H1 (cell line): Measurements from ENCODE around the gene ADAMTS14. TPM values are rescaled to one million over a fixed set of nuclear protein-coding genes. Genes with fewer than 3 reads are reported as not detected.

Source experiments
- CTCF ChIA-PET: fragments of 300-600 bp; sonication (Branson Sonifier 250); formaldehyde crosslinking; loops from one replicate; lab custom pipeline; 2021; ENCODE audit not compliant: partially characterized antibody; lab: Charles Lee
- POLR2A ChIA-PET: fragments of 300-600 bp; sonication (Branson Sonifier 250); formaldehyde crosslinking; loops from one replicate; lab custom pipeline; 2021; ENCODE audit warnings: inconsistent platforms; ENCODE audit not compliant: partially characterized antibody; lab: Charles Lee
- DNase-seq, 2 experiments: peaks; one replicate each; pipeline versions ENCODE4 v3.0.0 to v3.0.0-alpha.2; 2010 to 2022; ENCODE audit warnings: low spot score in 2 of 2, low read depth in 1 of 2, mixed read lengths in 1 of 2
- FAIRE-seq: peaks from 2 replicates; lab custom pipeline; 2011; peaks lifted over from hg19 to GRCh38; lab: Jason Lieb, UNC
- H2AFZ ChIP-seq: 2 replicates; pipeline ENCODE4 v1.8.1; 2012; ENCODE audit warnings: low read length, inconsistent platforms
- H2AK5ac ChIP-seq: 2 replicates; pipeline ENCODE4 v1.6.1; 2013; ENCODE audit warnings: low read depth, low read length
- H2BK120ac ChIP-seq: replicated peaks from 2 replicates; pipeline ENCODE3; 2013; ENCODE audit warnings: low read depth, low read length, inconsistent platforms
- H2BK12ac ChIP-seq: 2 replicates; pipeline ENCODE4 v1.6.1; 2013; ENCODE audit warnings: low read depth, low read length
- H2BK15ac ChIP-seq: 2 replicates; pipeline ENCODE4 v1.6.1; 2013; ENCODE audit warnings: low read length
- H2BK20ac ChIP-seq: 2 replicates; pipeline ENCODE4 v1.6.1; 2013; ENCODE audit warnings: low read length
- H2BK5ac ChIP-seq: 2 replicates; pipeline ENCODE4 v1.6.1; 2013; ENCODE audit warnings: low read depth, low read length
- H3K14ac ChIP-seq: 2 replicates; pipeline ENCODE4 v1.6.1; 2013; ENCODE audit warnings: inconsistent platforms; ENCODE audit not compliant: insufficient read length
- H3K18ac ChIP-seq: 2 replicates; pipeline ENCODE4 v1.6.1; 2013; ENCODE audit warnings: low read length; ENCODE audit errors: extremely low read depth
- H3K23ac ChIP-seq: 2 replicates; pipeline ENCODE4 v1.6.1; 2013; ENCODE audit warnings: inconsistent platforms; ENCODE audit not compliant: insufficient read length
- H3K23me2 ChIP-seq: 2 replicates; pipeline ENCODE4 v1.6.1; 2013; ENCODE audit warnings: low read depth, low read length
- H3K27ac ChIP-seq: 2 replicates; pipeline ENCODE4 v1.6.1; 2011; ENCODE audit warnings: low read depth, low read length, inconsistent platforms
- H3K27me3 ChIP-seq, 4 experiments: replicated peaks in 1 of 4; 1 replicate in 1 of 4; 2 replicates in 3 of 4; pipeline versions ENCODE4 v1.6.1 to v1.8.1; 2011 to 2013; ENCODE audit warnings: low read length in 3 of 4, mild to moderate bottlenecking in 3 of 4, inconsistent platforms in 2 of 4, mixed read lengths in 2 of 4, moderate library complexity in 1 of 4; ENCODE audit not compliant: control insufficient read depth in 3 of 4, insufficient read depth in 3 of 4; ENCODE audit errors: extremely low read depth in 1 of 4
- H3K36me3 ChIP-seq, 4 experiments: 2 replicates each; pipeline versions ENCODE4 v1.6.1 to v1.8.1; 2011 to 2013; ENCODE audit warnings: mild to moderate bottlenecking in 4 of 4, low read length in 3 of 4, moderate library complexity in 2 of 4, control low read depth in 1 of 4, inconsistent platforms in 1 of 4; ENCODE audit not compliant: insufficient read depth in 4 of 4, control insufficient read depth in 2 of 4
- H3K4ac ChIP-seq: replicated peaks from 2 replicates; pipeline ENCODE3; 2013; ENCODE audit warnings: low read length, low read depth, mixed read lengths, inconsistent platforms; ENCODE audit not compliant: insufficient read length
- H3K4me1 ChIP-seq, 4 experiments: replicated peaks in 1 of 4; 1 replicate in 1 of 4; 2 replicates in 3 of 4; pipeline versions ENCODE4 v1.6.1 to v1.8.1; 2011 to 2013; ENCODE audit warnings: low read length in 3 of 4, inconsistent platforms in 2 of 4, mixed read lengths in 1 of 4; ENCODE audit not compliant: insufficient read depth in 4 of 4, control insufficient read depth in 3 of 4
- H3K4me2 ChIP-seq, 2 experiments: 2 replicates each; pipeline versions ENCODE4 v1.6.1 to v1.8.1; 2011 to 2013; ENCODE audit warnings: low read depth in 2 of 2, low read length in 2 of 2, control low read depth in 1 of 2, inconsistent platforms in 1 of 2, mild to moderate bottlenecking in 1 of 2; ENCODE audit not compliant: insufficient read depth in 1 of 2
- H3K4me3 ChIP-seq, 4 experiments: fragments of 200-600, 300-600 bp in 1 of 4; sonication (generic), shearing (Covaris generic), sonication (Bioruptor Twin) in 1 of 4; 2 replicates each; pipeline versions ENCODE4 v1.5.1 to v1.8.1; 2011 to 2016; ENCODE audit warnings: low read length in 4 of 4, low read depth in 3 of 4, control low read depth in 2 of 4, inconsistent platforms in 2 of 4, mild to moderate bottlenecking in 2 of 4, mixed read lengths in 1 of 4, moderate library complexity in 1 of 4; ENCODE audit not compliant: insufficient read depth in 2 of 4; ENCODE audit errors: extremely low read depth in 1 of 4
- H3K56ac ChIP-seq: replicated peaks from 2 replicates; pipeline ENCODE3; 2013; ENCODE audit warnings: low read depth, mild to moderate bottlenecking, mixed read lengths, low read length, inconsistent platforms; ENCODE audit not compliant: insufficient read length
- H3K79me1 ChIP-seq: 2 replicates; pipeline ENCODE4 v1.6.1; 2013; ENCODE audit warnings: low read depth, low read length, control low read depth
- H3K79me2 ChIP-seq, 2 experiments: 2 replicates each; pipeline versions ENCODE4 v1.6.1 to v1.8.1; 2012 to 2013; ENCODE audit warnings: low read length in 2 of 2, mild to moderate bottlenecking in 2 of 2, inconsistent platforms in 1 of 2; ENCODE audit not compliant: insufficient read depth in 2 of 2, control insufficient read depth in 1 of 2
- H3K9ac ChIP-seq, 4 experiments: replicated peaks in 1 of 4; 1 replicate in 1 of 4; 2 replicates in 3 of 4; pipeline versions ENCODE4 v1.6.1 to v1.8.1; 2011 to 2013; ENCODE audit warnings: low read depth in 3 of 4, low read length in 3 of 4, control low read depth in 2 of 4, mild to moderate bottlenecking in 2 of 4, moderate library complexity in 2 of 4, inconsistent platforms in 1 of 4; ENCODE audit errors: extremely low read depth in 1 of 4
- H3K9me3 ChIP-seq, 2 experiments: 2 replicates each; pipeline versions ENCODE4 v1.6.1 to v1.8.1; 2012 to 2013; ENCODE audit warnings: mild to moderate bottlenecking in 2 of 2, moderate library complexity in 2 of 2, control low read depth in 1 of 2, inconsistent platforms in 1 of 2, low read depth in 1 of 2, low read length in 1 of 2, mixed read lengths in 1 of 2; ENCODE audit not compliant: insufficient read depth in 2 of 2
- H4K20me1 ChIP-seq, 2 experiments: replicated peaks in 1 of 2; 2 replicates each; pipeline versions ENCODE3 to v1.8.1; 2011 to 2013; ENCODE audit warnings: inconsistent platforms in 2 of 2, low read length in 2 of 2, mild to moderate bottlenecking in 1 of 2; ENCODE audit not compliant: insufficient read depth in 2 of 2, control insufficient read depth in 1 of 2
- H4K5ac ChIP-seq: 2 replicates; pipeline ENCODE4 v1.6.1; 2013; ENCODE audit warnings: low read length, low read depth, mixed read lengths, inconsistent platforms; ENCODE audit not compliant: insufficient read length
- H4K8ac ChIP-seq: 2 replicates; pipeline ENCODE4 v1.8.0; 2013; ENCODE audit warnings: mild to moderate bottlenecking, moderate library complexity, low read length, inconsistent platforms; ENCODE audit not compliant: insufficient read depth; ENCODE audit errors: extremely low read depth
- H4K91ac ChIP-seq: replicated peaks from 2 replicates; pipeline ENCODE3; 2013; ENCODE audit warnings: low read length, mixed read lengths, inconsistent platforms; ENCODE audit not compliant: insufficient read length
- ATF3 ChIP-seq: IDR thresholded peaks from 2 replicates; pipeline ENCODE4 v1.6.1; 2011; ENCODE audit warnings: low read depth, mild to moderate bottlenecking, low read length; ENCODE audit not compliant: insufficient read depth
- FOSL1 ChIP-seq: IDR thresholded peaks from 2 replicates; pipeline ENCODE4 v1.6.1; 2011; ENCODE audit warnings: mild to moderate bottlenecking, low read depth, low read length, moderate library complexity; ENCODE audit not compliant: insufficient read depth
- JUND ChIP-seq: IDR thresholded peaks from 2 replicates; pipeline ENCODE4 v1.6.1; 2011; ENCODE audit warnings: mild to moderate bottlenecking, improper control_type of control experiment, low read length
- MAFK ChIP-seq: IDR thresholded peaks from 2 replicates; pipeline ENCODE4 v1.6.1; 2012; ENCODE audit warnings: low read depth, mild to moderate bottlenecking, improper control_type of control experiment, low read length
- NANOG ChIP-seq: IDR thresholded peaks from 2 replicates; pipeline ENCODE4 v1.6.1; 2011; ENCODE audit warnings: low read length, low read depth, mild to moderate bottlenecking, inconsistent platforms; ENCODE audit not compliant: insufficient read depth, poor library complexity, severe bottlenecking
- PHF8 ChIP-seq: fragments of 200-600 bp; sonication (generic); conservative IDR thresholded peaks from 2 replicates; pipeline ENCODE4 v1.7.1; 2012; ENCODE audit warnings: low read depth, mild to moderate bottlenecking, inconsistent platforms, low read length, moderate library complexity
- POLR2A ChIP-seq, 2 experiments: IDR thresholded peaks; 1 replicate in 1 of 2; 2 replicates in 1 of 2; pipeline ENCODE4 v1.6.1; 2011; ENCODE audit warnings: low read depth in 2 of 2, low read length in 2 of 2, mild to moderate bottlenecking in 2 of 2; ENCODE audit errors: control extremely low read depth in 1 of 2
- POLR2AphosphoS5 ChIP-seq: IDR thresholded peaks from 2 replicates; pipeline ENCODE4 v1.6.1; 2011; ENCODE audit warnings: low read depth, low read length
- RBBP5 ChIP-seq: IDR thresholded peaks from 2 replicates; pipeline ENCODE4 v1.7.1; 2012; ENCODE audit warnings: low read depth, mild to moderate bottlenecking, inconsistent platforms, low read length, moderate library complexity, borderline replicate concordance
- RNF2 ChIP-seq: fragments of 200-900, 300-1000 bp; sonication (generic); IDR thresholded peaks from 2 replicates; pipeline ENCODE4 v1.7.1; 2016; ENCODE audit warnings: borderline replicate concordance, low read depth, mild to moderate bottlenecking, antibody characterized with exemption, low read length; ENCODE audit not compliant: poor library complexity, severe bottlenecking; ENCODE audit errors: missing control alignments
- SIN3A ChIP-seq, 2 experiments: IDR thresholded peaks in 1 of 2; conservative IDR thresholded peaks in 1 of 2; 2 replicates each; pipeline ENCODE4 v1.6.1; 2011 to 2012; ENCODE audit warnings: low read length in 2 of 2, improper control_type of control experiment in 1 of 2, low read depth in 1 of 2, mild to moderate bottlenecking in 1 of 2
- TEAD4 ChIP-seq: IDR thresholded peaks from 2 replicates; pipeline ENCODE4 v1.6.1; 2012; ENCODE audit warnings: low read depth, low read length, inconsistent platforms, mixed read lengths
- WGBS, 2 experiments: shearing (Covaris generic) in 1 of 2; methylation state at CpG; one replicate each; pipeline versions ENCODE4 v1.1.6 to v1.1.7; 2013 to 2015; ENCODE audit warnings: low lambda C conversion rate in 2 of 2, mixed read lengths in 2 of 2, inconsistent platforms in 1 of 2, low coverage in 1 of 2, missing lambda C conversion rate in 1 of 2; ENCODE audit not compliant: insufficient replicate concordance in 2 of 2, insufficient coverage in 1 of 2, insufficient read length in 1 of 2; ENCODE audit errors: extremely low coverage in 1 of 2, missing lambda C conversion rate in 1 of 2; 5-methylcytosine and 5-hydroxymethylcytosine counted together
- polyA plus RNA-seq, 7 experiments: library from polyadenylated mRNA; depleted of rRNA in 3 of 7; stranded (reverse) in 5 of 7; unstranded in 2 of 7; fragments of >200 nt in 5 of 7; fragments of 200-250 nt in 2 of 7; gene quantifications; 1 replicate in 5 of 7; 2 replicates in 1 of 7; 4 replicates in 1 of 7; pipeline versions ENCODE4 v1.2.1 to v1.2.3, GENCODE V29; 2011 to 2013; ENCODE audit warnings: missing spikeins in 2 of 7, mixed read lengths in 2 of 7
- total RNA-seq: library from RNA; stranded (reverse); fragmentation: NEBNext Ultra II Directional; extraction: Animal tissue kit (Norgen Biotek cat#: 25700); gene quantifications from 2 replicates; pipeline ENCODE4 v1.2.1, GENCODE V29; 2021

Gene ADAMTS14
- total and polyA plus RNA-seq, 2 of the 8 experiments (the other 6 are each of a cell fraction or from before 2014, with no cell fraction given) = 2.0 to 2.3 TPM

- Histone ChIP-seq H3K18ac (no peak overlapping the region), H3K56ac (no peak overlapping the region), H4K20me1 (no peaks in the 10 kb centered on the region), H3K23ac (no peak overlapping the region), H4K91ac (no peak overlapping the region), H3K4me1 (peaks cover 1 to 11% (median 7%) of the 10 kb centered on the region in 4 experiments), H3K27me3 (no peaks in the 10 kb centered on the region; a peak in 1 of 7 replicates), H3K14ac (no peak overlapping the region), H4K5ac (no peak overlapping the region), H3K9ac (no peak overlapping the region), H3K79me1 (no peaks in the 10 kb centered on the region; the same call in 1 of the 2 replicates), H3K4me2 (no peak overlapping the region), H3K27ac (no peak overlapping the region), H2BK120ac (no peak overlapping the region), H2BK5ac (no peak overlapping the region), H2BK12ac (no peak overlapping the region), H3K9me3 (no peaks in the 10 kb centered on the region), H2BK20ac (no peak overlapping the region), H2BK15ac (no peak overlapping the region), H4K8ac (no peak overlapping the region), H3K4me3 (no peak overlapping the region), H3K36me3 (no peaks in the 10 kb centered on the region), H3K23me2 (no peaks in the 10 kb centered on the region), H3K79me2 (no peaks in the 10 kb centered on the region), H3K4ac (no peak overlapping the region), H2AK5ac (no peak overlapping the region), H2AFZ (no peak overlapping the region)
- no peak for DNase-seq
- ChIA-PET POLR2A (no interaction called here), CTCF (interaction anchor here (0.8 to 1.4 kb wide), 4 partner anchors 12 to 60 kb away, joined by 3 to 4 read pairs (median 3); no protein-coding TSS in a partner anchor)
- WGBS, 2 experiments = 93% methylated on average over 6 of the region's 6 CpGs; no CpG with 5 or more reads in 1 of the 2 experiments
- no peak for FAIRE-seq
- no peak for TF ChIP-seq NANOG
- TF ChIP-seq RNF2 = no peak
- no peak for TF ChIP-seq MAFK
- no peak for TF ChIP-seq POLR2A (IDR thresholded peaks at IDR 0.05; ENCODE audit: control extremely low read depth in 1 of 2, low read depth in 2 of 2, low read length in 2 of 2)
- TF ChIP-seq SIN3A (conservative IDR thresholded peaks at IDR 0.05 in 1 of 2, IDR thresholded peaks at IDR 0.05 in 1 of 2; ENCODE audit: low read depth in 1 of 2, low read length in 2 of 2) = no peak
- no peak for TF ChIP-seq ATF3
- no peak for TF ChIP-seq POLR2AphosphoS5
- TF ChIP-seq FOSL1 = no peak
- no peak for TF ChIP-seq TEAD4
- no peak for TF ChIP-seq JUND
- TF ChIP-seq RBBP5 = no peak
- TF ChIP-seq PHF8 = no peak
These were observed 22.3 kb downstream of the ADAMTS14 start for GRCh38 chr10:70694418-70695141.
